Measurements from ENCODE around the gene KRTAP10-11.

- TF ChIP-seq JUN (IDR thresholded peaks at IDR 0.05) (no peak), CTCF (IDR thresholded peaks at IDR 0.05) (no peak)
These were observed 21.4 kb downstream of the KRTAP10-11 start for GRCh38 chr21:44667612-44668011.

All from A549 (cell line).